Hepatocyte (in vitro differentiated cells): Measurements from ENCODE around the gene TSACC. TPM values are rescaled to one million over a fixed set of nuclear protein-coding genes. Genes with fewer than 3 reads are reported as not detected.

Experiments used
- DNase-seq: peaks from one replicate; pipeline ENCODE4 v3.0.0-alpha.2; 2016; ENCODE audit warnings: low spot score
- H2AFZ ChIP-seq: fragments of 200-600 bp; sonication (generic); 2 replicates; pipeline ENCODE4 v1.6.0; 2016; ENCODE audit warnings: antibody characterized with exemption, mild to moderate bottlenecking
- H3K27ac ChIP-seq: fragments of 200-600 bp; sonication (generic); 2 replicates; pipeline ENCODE4 v1.5.1; 2016; ENCODE audit warnings: mild to moderate bottlenecking
- H3K27me3 ChIP-seq: fragments of 200-600 bp; sonication (generic); 2 replicates; pipeline ENCODE4 v1.6.1; 2016
- H3K36me3 ChIP-seq: fragments of 200-600 bp; sonication (generic); replicated peaks from 2 replicates; pipeline ENCODE4 v1.5.1; 2016; ENCODE audit warnings: low read depth; ENCODE audit not compliant: insufficient read depth
- H3K4me1 ChIP-seq: fragments of 200-600 bp; sonication (generic); 2 replicates; pipeline ENCODE4 v1.5.1; 2016; ENCODE audit warnings: mild to moderate bottlenecking, moderate library complexity; ENCODE audit not compliant: insufficient read depth
- H3K4me2 ChIP-seq: fragments of 200-600 bp; sonication (generic); 2 replicates; pipeline ENCODE4 v1.6.0; 2016
- H3K4me3 ChIP-seq: fragments of 200-600 bp; sonication (generic); 2 replicates; pipeline ENCODE4 v1.5.1; 2016; ENCODE audit warnings: mild to moderate bottlenecking
- H3K79me2 ChIP-seq: fragments of 200-600 bp; sonication (generic); 2 replicates; pipeline ENCODE4 v1.6.0; 2017; ENCODE audit warnings: mild to moderate bottlenecking
- H3K9me2 ChIP-seq: fragments of 200-600 bp; sonication (generic); replicated peaks from 2 replicates; pipeline ENCODE4 v1.6.0; 2017; ENCODE audit warnings: mild to moderate bottlenecking; ENCODE audit not compliant: insufficient read depth
- H3K9me3 ChIP-seq: fragments of 200-600 bp; sonication (generic); 2 replicates; pipeline ENCODE4 v1.5.1; 2016; ENCODE audit warnings: low read depth, mild to moderate bottlenecking
- H4K20me1 ChIP-seq: fragments of 200-600 bp; sonication (generic); 2 replicates; pipeline ENCODE4 v1.6.0; 2016; ENCODE audit warnings: mild to moderate bottlenecking; ENCODE audit not compliant: insufficient read depth, poor library complexity, severe bottlenecking
- EZH2 ChIP-seq: fragments of 200-600 bp; sonication (generic); IDR thresholded peaks from 2 replicates; pipeline ENCODE4 v1.6.1; 2016; ENCODE audit warnings: antibody characterized with exemption, mild to moderate bottlenecking, borderline replicate concordance
- EZH2phosphoT487 ChIP-seq: fragments of 200-600 bp; sonication (generic); IDR thresholded peaks from one replicate; pipeline ENCODE4 v1.6.1; 2018; ENCODE audit warnings: antibody characterized with exemption, mild to moderate bottlenecking, low read depth, moderate library complexity; ENCODE audit not compliant: unreplicated experiment, severe bottlenecking
- WGBS: methylation state at CpG from one replicate; pipeline ENCODE4 v1.1.6; 2016; ENCODE audit warnings: low lambda C conversion rate; ENCODE audit errors: missing lambda C conversion rate; 5-methylcytosine and 5-hydroxymethylcytosine counted together
- polyA plus RNA-seq: library from polyadenylated mRNA; unstranded; fragments of >200 nt; fragmentation: Nextera tagmentation; extraction: Ambion mirVana; gene quantifications from 2 replicates; pipeline ENCODE4 v1.2.1, GENCODE V29; 2016
- total RNA-seq: library from RNA; depleted of rRNA; stranded (reverse); fragments of >200 nt; gene quantifications from 2 replicates; pipeline ENCODE4 v1.2.3, GENCODE V29; 2014
- TF ChIP-seq, protein P1 (sequence below): fragments of 200-600 bp; sonication (generic); IDR thresholded peaks from 2 replicates; pipeline ENCODE4 v1.5.1; 2016; ENCODE audit warnings: antibody characterized with exemption, mild to moderate bottlenecking; ENCODE audit not compliant: poor library complexity

TSACC gene
- total and polyA plus RNA-seq, 2 experiments from 2014 or later = 1.5 TPM; not detected in 1

DNA sequence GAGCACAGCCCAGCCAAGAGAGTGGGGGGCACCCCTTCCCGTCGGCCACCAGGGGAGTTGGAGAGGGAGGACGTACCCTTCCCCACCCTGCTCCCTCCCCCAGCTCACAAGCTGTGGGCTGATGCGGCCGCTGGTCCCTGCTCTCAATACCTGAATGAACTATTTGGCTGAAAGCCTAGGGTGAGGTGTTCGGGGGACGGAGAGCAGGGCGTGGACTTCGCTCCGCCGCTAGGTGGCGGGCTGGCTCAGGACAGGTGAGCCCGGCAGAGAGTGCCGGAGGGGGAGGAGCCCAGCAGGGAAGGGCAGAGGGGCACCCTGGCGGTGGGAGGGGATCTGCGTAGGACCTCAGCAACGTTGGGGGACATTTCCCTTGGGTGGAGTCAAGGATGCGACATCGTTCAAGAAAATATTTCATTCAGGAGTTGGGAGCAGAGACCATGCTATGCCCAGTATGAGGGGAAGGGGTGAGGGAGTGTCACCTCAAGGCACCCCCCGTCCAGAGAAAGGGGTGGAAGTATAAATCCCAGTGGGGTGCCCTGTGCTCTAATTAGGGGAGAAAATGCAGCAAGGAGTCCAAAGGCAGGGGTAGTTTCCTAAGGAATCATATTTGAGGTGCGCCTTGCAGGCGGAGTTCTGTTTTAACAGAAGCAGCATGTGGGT lies 18.7 kb downstream of the TSACC start:
- Histone ChIP-seq H3K9me3 (no peaks in the 10 kb centered on the region), H3K4me2 (peak overlapping the region; percentile 71), H3K36me3 (no peaks in the 10 kb centered on the region), H2AFZ (peak overlapping the region; percentile 31), H3K4me1 (peaks cover 5% of the 10 kb centered on the region), H4K20me1 (no peaks in the 10 kb centered on the region), H3K9me2 (no peaks in the 10 kb centered on the region), H3K4me3 (no peak overlapping the region), H3K27me3 (peaks cover 8% of the 10 kb centered on the region), H3K27ac (no peak overlapping the region), H3K79me2 (no peaks in the 10 kb centered on the region)
- TF ChIP-seq EZH2 = no peak
- TF ChIP-seq, protein P1, sequence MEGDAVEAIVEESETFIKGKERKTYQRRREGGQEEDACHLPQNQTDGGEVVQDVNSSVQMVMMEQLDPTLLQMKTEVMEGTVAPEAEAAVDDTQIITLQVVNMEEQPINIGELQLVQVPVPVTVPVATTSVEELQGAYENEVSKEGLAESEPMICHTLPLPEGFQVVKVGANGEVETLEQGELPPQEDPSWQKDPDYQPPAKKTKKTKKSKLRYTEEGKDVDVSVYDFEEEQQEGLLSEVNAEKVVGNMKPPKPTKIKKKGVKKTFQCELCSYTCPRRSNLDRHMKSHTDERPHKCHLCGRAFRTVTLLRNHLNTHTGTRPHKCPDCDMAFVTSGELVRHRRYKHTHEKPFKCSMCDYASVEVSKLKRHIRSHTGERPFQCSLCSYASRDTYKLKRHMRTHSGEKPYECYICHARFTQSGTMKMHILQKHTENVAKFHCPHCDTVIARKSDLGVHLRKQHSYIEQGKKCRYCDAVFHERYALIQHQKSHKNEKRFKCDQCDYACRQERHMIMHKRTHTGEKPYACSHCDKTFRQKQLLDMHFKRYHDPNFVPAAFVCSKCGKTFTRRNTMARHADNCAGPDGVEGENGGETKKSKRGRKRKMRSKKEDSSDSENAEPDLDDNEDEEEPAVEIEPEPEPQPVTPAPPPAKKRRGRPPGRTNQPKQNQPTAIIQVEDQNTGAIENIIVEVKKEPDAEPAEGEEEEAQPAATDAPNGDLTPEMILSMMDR = peak; percentile 82
- WGBS = 8% methylated on average over 22 of the region's 22 CpGs
- DNase-seq = peak; percentile 87

DNA sequence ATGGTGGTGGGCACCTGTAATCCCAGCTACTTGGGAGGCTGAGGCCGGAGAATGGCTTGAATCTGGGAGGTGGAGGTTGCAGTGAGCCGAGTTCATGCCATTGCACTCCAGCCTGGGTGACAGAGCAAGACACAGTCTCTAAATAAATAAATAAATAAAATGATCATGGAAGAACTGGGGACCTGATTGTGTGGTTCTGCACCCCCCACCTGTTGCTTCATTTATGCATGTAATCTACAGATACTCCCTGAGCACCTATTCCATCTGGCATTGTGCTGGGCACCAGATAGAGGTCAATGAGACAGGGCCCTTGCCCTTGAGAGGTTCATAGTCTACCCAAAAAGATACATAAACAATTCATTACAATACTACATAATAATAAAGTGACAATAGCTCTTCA lies 19.7 kb downstream of the TSACC start:
- Histone ChIP-seq H3K4me3 (no peak overlapping the region), H3K4me1 (peaks cover 5% of the 10 kb centered on the region), H3K27me3 (peaks cover 8% of the 10 kb centered on the region), H3K79me2 (no peaks in the 10 kb centered on the region), H4K20me1 (no peaks in the 10 kb centered on the region), H2AFZ (no peak overlapping the region), H3K9me3 (no peaks in the 10 kb centered on the region), H3K9me2 (no peaks in the 10 kb centered on the region), H3K36me3 (no peaks in the 10 kb centered on the region), H3K27ac (no peak overlapping the region), H3K4me2 (no peak overlapping the region)
- 93% methylated on average over 2 of the region's 2 CpGs for WGBS
- DNase-seq = no peak
- no peak for TF ChIP-seq EZH2
- TF ChIP-seq, protein P1 = no peak
- no peak for TF ChIP-seq EZH2phosphoT487

DNA sequence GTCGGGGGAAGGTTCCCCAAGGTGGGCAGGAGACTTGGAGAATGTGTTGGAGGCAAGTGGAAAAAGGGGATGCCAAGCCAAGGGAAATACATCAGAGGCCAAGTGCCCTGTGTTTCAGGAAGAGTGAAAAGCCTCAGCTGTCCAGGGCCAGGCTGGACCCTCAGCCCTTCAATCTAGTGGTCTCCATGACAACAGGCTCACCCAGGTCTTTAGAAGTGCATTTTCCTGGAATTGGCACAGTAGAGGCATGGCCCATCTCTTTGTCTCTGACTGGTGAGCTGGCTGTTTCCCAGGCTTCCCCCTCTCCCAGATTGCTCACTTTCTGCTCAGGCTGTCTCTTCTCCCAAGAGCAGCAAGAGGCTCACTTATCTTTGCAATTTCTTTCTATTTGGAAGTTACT lies 20.3 kb downstream of the TSACC start:
- no peaks in the 10 kb centered on the region for H3K9me2 ChIP-seq
- H2AFZ ChIP-seq = no peak overlapping the region
- H3K79me2 ChIP-seq = no peaks in the 10 kb centered on the region
- no peaks in the 10 kb centered on the region for H3K36me3 ChIP-seq
- 100% methylated on average over 1 of the region's 1 CpG for WGBS
- TF ChIP-seq EZH2phosphoT487 (no peak), EZH2 (no peak)
- TF ChIP-seq, protein P1 = no peak
- H3K9me3 ChIP-seq = no peaks in the 10 kb centered on the region
- H4K20me1 ChIP-seq = no peaks in the 10 kb centered on the region
- H3K27me3 ChIP-seq = peaks cover 8% of the 10 kb centered on the region
- H3K4me2 ChIP-seq = no peak overlapping the region
- DNase-seq = no peak
- no peak overlapping the region for H3K4me3 ChIP-seq
- peaks cover 5% of the 10 kb centered on the region for H3K4me1 ChIP-seq
- H3K27ac ChIP-seq = no peak overlapping the region

DNA sequence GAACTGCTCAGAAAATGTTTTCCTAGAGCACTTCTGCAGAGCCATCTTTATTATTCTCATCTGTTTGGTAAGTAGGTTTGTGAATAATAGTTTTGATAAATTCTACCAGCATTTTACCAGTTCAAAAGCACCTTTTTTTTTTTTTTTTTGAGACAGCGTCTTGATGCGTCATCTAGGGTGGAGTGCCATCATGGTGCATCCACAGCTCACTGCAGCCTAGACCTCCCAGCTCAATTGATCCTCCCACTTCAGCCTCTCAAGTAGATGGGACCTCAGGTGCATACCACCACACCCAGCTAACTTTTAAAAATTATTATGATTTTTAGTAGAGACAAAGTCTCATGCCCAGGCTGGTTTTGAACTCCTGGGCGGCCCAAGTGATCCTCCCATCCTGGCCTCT lies 20.9 kb downstream of the TSACC start:
- Histone ChIP-seq H3K79me2 (no peaks in the 10 kb centered on the region), H2AFZ (no peak overlapping the region), H3K27me3 (peaks cover 8% of the 10 kb centered on the region), H3K4me1 (peaks cover 5% of the 10 kb centered on the region), H4K20me1 (no peaks in the 10 kb centered on the region), H3K27ac (no peak overlapping the region), H3K9me2 (no peaks in the 10 kb centered on the region), H3K9me3 (no peaks in the 10 kb centered on the region), H3K36me3 (no peaks in the 10 kb centered on the region), H3K4me2 (no peak overlapping the region), H3K4me3 (no peak overlapping the region)
- TF ChIP-seq EZH2 = no peak
- no peak for TF ChIP-seq EZH2phosphoT487
- TF ChIP-seq, protein P1 = no peak
- no peak for DNase-seq
- 96% methylated on average over 3 of the region's 3 CpGs for WGBS
